ENCODE measurements around the gene CFAP68. TPM values are rescaled to one million over a fixed set of nuclear protein-coding genes. Genes with fewer than 3 reads are reported as not detected.
A peak's percentile ranks its signal among the peaks of the same experiment; 100 is the strongest.

Gene CFAP68
- total and polyA plus RNA-seq, 2 of the 13 experiments (the other 11 are each of a cell fraction or from before 2014, with no cell fraction given): 22.2 to 25.6 TPM

- peak; percentile 38; the same call in 1 of the 2 replicates for TF ChIP-seq ARID5B (CRISPR knock-in tag; IDR thresholded peaks at IDR 0.05)
- TF ChIP-seq GATAD2A (CRISPR knock-in tag; IDR thresholded peaks at IDR 0.05): peak; percentile 36; the same call in 1 of the 2 replicates
- TF ChIP-seq TEAD3 (CRISPR knock-in tag; optimal IDR thresholded peaks at IDR 0.05; ENCODE audit: borderline replicate concordance): peak; percentile 35
- 0 out of 2 replicates have a peak, but pooled peaks have one; percentile 18 for TF ChIP-seq YEATS4 (CRISPR knock-in tag; IDR thresholded peaks at IDR 0.05; ENCODE audit: borderline replicate concordance)
- peak; percentile 87 for TF ChIP-seq HNF4A (CRISPR knock-in tag; IDR thresholded peaks at IDR 0.05)
- TF ChIP-seq ZNF441 (CRISPR knock-in tag; IDR thresholded peaks at IDR 0.05; ENCODE audit: borderline replicate concordance): peak; percentile 41; the same call in 1 of the 2 replicates
- TF ChIP-seq ZMAT3 (CRISPR knock-in tag; conservative IDR thresholded peaks at IDR 0.05): 0 out of 2 replicates have a peak, but pooled peaks have one; percentile 9
- peak; percentile 46; the same call in 1 of the 2 replicates for TF ChIP-seq POLR2AphosphoS5 (IDR thresholded peaks at IDR 0.05; ENCODE audit: low read depth, low read length)
- TF ChIP-seq, protein P1, sequence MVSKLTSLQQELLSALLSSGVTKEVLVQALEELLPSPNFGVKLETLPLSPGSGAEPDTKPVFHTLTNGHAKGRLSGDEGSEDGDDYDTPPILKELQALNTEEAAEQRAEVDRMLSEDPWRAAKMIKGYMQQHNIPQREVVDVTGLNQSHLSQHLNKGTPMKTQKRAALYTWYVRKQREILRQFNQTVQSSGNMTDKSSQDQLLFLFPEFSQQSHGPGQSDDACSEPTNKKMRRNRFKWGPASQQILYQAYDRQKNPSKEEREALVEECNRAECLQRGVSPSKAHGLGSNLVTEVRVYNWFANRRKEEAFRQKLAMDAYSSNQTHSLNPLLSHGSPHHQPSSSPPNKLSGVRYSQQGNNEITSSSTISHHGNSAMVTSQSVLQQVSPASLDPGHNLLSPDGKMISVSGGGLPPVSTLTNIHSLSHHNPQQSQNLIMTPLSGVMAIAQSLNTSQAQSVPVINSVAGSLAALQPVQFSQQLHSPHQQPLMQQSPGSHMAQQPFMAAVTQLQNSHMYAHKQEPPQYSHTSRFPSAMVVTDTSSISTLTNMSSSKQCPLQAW (CRISPR knock-in tag; IDR thresholded peaks at IDR 0.05): 0 out of 2 replicates have a peak, but pooled peaks have one; percentile 49
- 0 out of 2 replicates have a peak, but pooled peaks have one; percentile 18 for TF ChIP-seq MEF2D (CRISPR knock-in tag; IDR thresholded peaks at IDR 0.05)
- no peak for TF ChIP-seq SOX13 (IDR thresholded peaks at IDR 0.05)
- TF ChIP-seq SOX13 (CRISPR knock-in tag; conservative IDR thresholded peaks at IDR 0.05 in 1 of 2, IDR thresholded peaks at IDR 0.05 in 1 of 2): peak in 1 of 2 experiments; percentile 23; a peak in 1 of 4 replicates
- 0 out of 2 replicates have a peak, but pooled peaks have one; percentile 17 for TF ChIP-seq ZNF331 (CRISPR knock-in tag; IDR thresholded peaks at IDR 0.05)
- TF ChIP-seq PPARG (CRISPR knock-in tag; conservative IDR thresholded peaks at IDR 0.05): 0 out of 2 replicates have a peak, but pooled peaks have one; percentile 27
- TF ChIP-seq HDAC6 (IDR thresholded peaks at IDR 0.05; ENCODE audit: low read depth, low read length): no peak
- TF ChIP-seq KDM6A (CRISPR knock-in tag; IDR thresholded peaks at IDR 0.05; ENCODE audit: low read depth): peak; percentile 57; the same call in 1 of the 2 replicates
- TF ChIP-seq, protein P2, sequence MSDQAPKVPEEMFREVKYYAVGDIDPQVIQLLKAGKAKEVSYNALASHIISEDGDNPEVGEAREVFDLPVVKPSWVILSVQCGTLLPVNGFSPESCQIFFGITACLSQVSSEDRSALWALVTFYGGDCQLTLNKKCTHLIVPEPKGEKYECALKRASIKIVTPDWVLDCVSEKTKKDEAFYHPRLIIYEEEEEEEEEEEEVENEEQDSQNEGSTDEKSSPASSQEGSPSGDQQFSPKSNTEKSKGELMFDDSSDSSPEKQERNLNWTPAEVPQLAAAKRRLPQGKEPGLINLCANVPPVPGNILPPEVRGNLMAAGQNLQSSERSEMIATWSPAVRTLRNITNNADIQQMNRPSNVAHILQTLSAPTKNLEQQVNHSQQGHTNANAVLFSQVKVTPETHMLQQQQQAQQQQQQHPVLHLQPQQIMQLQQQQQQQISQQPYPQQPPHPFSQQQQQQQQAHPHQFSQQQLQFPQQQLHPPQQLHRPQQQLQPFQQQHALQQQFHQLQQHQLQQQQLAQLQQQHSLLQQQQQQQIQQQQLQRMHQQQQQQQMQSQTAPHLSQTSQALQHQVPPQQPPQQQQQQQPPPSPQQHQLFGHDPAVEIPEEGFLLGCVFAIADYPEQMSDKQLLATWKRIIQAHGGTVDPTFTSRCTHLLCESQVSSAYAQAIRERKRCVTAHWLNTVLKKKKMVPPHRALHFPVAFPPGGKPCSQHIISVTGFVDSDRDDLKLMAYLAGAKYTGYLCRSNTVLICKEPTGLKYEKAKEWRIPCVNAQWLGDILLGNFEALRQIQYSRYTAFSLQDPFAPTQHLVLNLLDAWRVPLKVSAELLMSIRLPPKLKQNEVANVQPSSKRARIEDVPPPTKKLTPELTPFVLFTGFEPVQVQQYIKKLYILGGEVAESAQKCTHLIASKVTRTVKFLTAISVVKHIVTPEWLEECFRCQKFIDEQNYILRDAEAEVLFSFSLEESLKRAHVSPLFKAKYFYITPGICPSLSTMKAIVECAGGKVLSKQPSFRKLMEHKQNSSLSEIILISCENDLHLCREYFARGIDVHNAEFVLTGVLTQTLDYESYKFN (CRISPR knock-in tag; conservative IDR thresholded peaks at IDR 0.05): peak; percentile 47
- peak; percentile 23; the same call in 1 of the 2 replicates for TF ChIP-seq ZFX (CRISPR knock-in tag; IDR thresholded peaks at IDR 0.05; ENCODE audit: low read depth)
- no peak for TF ChIP-seq RXRA (CRISPR knock-in tag; IDR thresholded peaks at IDR 0.05)
- 0 out of 2 replicates have a peak, but pooled peaks have one; percentile 62 for TF ChIP-seq ZNF607 (CRISPR knock-in tag; IDR thresholded peaks at IDR 0.05; ENCODE audit: borderline replicate concordance)
- TF ChIP-seq FOXK1 (CRISPR knock-in tag; IDR thresholded peaks at IDR 0.05; ENCODE audit: borderline replicate concordance, low read depth): peak; percentile 29; the same call in 1 of the 2 replicates
- no peak for TF ChIP-seq NFYC (CRISPR knock-in tag; IDR thresholded peaks at IDR 0.05)
- 0 out of 4 replicates have a peak, but pooled peaks of 1 of the 2 experiments have one; percentile 23 for TF ChIP-seq POLR2A (IDR thresholded peaks at IDR 0.05; ENCODE audit: insufficient read depth in 1 of 2, low read depth in 2 of 2, low read length in 2 of 2)
Observed at GRCh38 chr11:111917788-111918187, 38.4 kb downstream of the CFAP68 start (continued).
